ENCODE measurements around the gene ETV6. TPM values are rescaled to one million over a fixed set of nuclear protein-coding genes. Genes with fewer than 3 reads are reported as not detected.

The ETV6 gene
- total RNA-seq, 2 donors from 2014 or later, result 17.5 to 17.9 TPM

DNA sequence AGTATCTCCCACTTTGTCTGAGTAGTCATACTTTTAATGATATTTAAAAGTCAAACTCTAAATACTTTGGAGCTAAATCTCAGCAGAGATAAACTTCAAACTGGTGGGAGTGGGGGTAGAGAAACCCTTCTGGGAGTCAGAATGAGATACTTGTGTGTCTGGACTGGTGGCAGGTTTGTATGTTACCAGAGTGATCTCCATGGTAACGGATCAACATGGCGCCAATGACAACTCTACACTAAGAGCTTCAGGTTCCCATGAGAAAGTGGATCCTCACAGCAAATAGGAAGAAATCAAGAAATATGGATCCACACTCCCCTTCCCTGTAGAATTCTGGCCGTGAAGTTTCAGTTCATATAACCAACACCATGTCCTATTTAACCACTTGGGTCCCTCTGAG, 121.9 kb downstream of the ETV6 start:
- DNase-seq (peak in 1 of 4 donors; percentile 35), ATAC-seq (no peak)
- Histone ChIP-seq H3K4me3 (no peak overlapping the region), H3K27me3 (no peaks in the 10 kb centered on the region), H3K4me1 (peaks cover 48% of the 10 kb centered on the region), H3K36me3 (replicated peaks in 1 of 2; ENCODE audit: insufficient read depth in 1 of 2, low read depth in 2 of 2) (no peaks in the 10 kb centered on the region), H3K27ac (no peak overlapping the region), H3K9me3 (no peaks in the 10 kb centered on the region)
- 86 to 93% methylated on average over 3 of the region's 3 CpGs for WGBS, 2 donors
- intact Hi-C loops (cut with DNase I), result no loop called here
- TF ChIP-seq POLR2A (IDR thresholded peaks at IDR 0.05), result no peak
- TF ChIP-seq, protein P1, sequence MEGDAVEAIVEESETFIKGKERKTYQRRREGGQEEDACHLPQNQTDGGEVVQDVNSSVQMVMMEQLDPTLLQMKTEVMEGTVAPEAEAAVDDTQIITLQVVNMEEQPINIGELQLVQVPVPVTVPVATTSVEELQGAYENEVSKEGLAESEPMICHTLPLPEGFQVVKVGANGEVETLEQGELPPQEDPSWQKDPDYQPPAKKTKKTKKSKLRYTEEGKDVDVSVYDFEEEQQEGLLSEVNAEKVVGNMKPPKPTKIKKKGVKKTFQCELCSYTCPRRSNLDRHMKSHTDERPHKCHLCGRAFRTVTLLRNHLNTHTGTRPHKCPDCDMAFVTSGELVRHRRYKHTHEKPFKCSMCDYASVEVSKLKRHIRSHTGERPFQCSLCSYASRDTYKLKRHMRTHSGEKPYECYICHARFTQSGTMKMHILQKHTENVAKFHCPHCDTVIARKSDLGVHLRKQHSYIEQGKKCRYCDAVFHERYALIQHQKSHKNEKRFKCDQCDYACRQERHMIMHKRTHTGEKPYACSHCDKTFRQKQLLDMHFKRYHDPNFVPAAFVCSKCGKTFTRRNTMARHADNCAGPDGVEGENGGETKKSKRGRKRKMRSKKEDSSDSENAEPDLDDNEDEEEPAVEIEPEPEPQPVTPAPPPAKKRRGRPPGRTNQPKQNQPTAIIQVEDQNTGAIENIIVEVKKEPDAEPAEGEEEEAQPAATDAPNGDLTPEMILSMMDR (IDR thresholded peaks at IDR 0.05), result no peak

DNA sequence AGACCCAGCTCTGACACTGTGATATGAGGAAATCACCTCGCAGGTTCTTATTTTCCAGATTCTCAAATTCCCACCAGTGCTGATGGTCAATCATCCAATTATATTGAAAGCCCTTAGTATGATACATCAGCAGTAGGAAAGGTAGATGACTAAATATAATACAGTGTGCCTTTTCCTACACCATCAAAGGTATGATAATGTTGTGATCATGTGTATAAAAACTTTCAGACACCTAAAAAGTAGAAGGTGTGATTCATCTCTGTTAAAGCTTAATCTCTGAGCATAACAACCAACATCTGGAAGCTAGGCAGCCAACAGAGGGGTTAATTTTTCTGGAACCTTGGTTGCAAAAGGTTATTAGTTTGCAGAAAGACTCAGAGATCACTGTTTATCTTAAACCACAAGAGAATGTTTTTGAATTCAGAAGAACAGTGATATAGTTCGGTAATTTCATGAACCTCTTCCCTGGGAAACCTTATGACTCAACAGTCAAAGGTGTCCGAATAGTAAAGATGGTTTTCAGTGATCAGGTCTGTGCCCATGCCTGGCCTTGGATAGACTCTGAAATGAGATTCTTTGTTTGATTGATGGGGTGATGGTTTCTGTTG, 122.5 kb downstream of the ETV6 start:
- H3K36me3 ChIP-seq (replicated peaks in 1 of 2; ENCODE audit: insufficient read depth in 1 of 2, low read depth in 2 of 2), result no peaks in the 10 kb centered on the region
- peaks cover 44% of the 10 kb centered on the region for H3K4me1 ChIP-seq
- no peak overlapping the region for H3K4me3 ChIP-seq
- no peak overlapping the region for H3K27ac ChIP-seq
- TF ChIP-seq, protein P1 (IDR thresholded peaks at IDR 0.05), result no peak
- TF ChIP-seq POLR2A (IDR thresholded peaks at IDR 0.05), result no peak
- no peaks in the 10 kb centered on the region for H3K27me3 ChIP-seq
- WGBS, 2 donors, result 57 to 78% methylated on average over 3 of the region's 3 CpGs
- intact Hi-C loops (cut with DNase I), result no loop called here
- ATAC-seq (no peak), DNase-seq (no peak)
- H3K9me3 ChIP-seq, result no peaks in the 10 kb centered on the region

DNA sequence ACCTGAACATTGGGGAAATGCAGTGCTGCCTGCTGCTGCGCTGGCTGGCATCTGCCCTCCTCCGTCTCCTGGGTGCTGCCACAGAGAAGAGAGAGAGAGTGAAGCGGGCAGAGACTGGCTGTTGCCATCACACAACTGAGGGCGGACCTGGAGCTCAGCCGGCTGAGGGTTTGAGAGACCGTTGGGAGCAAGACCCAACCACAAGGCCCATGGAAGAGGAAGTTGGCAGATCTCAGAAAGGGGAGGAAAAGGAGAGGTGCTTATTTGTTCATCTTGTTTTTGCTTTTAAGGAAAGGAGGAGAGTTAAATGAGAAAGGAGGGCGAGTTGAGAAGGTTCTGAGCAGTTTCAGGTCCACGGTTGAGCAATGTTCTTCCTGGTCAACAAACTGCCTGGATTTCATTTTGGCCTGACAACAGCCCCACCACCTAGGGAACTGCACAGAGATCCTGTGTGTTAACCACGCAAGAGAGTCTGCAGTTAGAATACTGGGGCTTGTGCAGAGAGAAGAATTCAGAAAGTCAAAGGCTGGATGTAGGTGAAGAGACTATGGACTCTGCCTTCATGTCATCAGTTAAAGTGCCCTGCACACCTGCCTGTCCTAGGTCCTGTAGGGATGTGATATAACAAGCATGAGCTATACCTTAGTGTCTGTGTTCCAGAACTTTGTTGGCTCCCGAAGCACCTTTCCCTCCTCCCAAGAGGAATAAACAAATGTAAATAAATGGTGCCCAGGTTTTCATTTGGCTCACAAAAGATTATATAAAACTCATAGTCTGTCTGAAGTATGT, 124.6 kb downstream of the ETV6 start:
- 68 to 77% methylated on average over 10 of the region's 10 CpGs for WGBS, 2 donors
- Histone ChIP-seq H3K4me1 (peaks cover 28% of the 10 kb centered on the region), H3K27ac (peak overlapping the region in 1 of 4 donors; percentile 1), H3K27me3 (no peaks in the 10 kb centered on the region), H3K9me3 (no peaks in the 10 kb centered on the region), H3K4me3 (no peak overlapping the region), H3K36me3 (replicated peaks in 1 of 2; ENCODE audit: insufficient read depth in 1 of 2, low read depth in 2 of 2) (no peaks in the 10 kb centered on the region)
- intact Hi-C loops (cut with DNase I), result no loop called here
- TF ChIP-seq, protein P1 (IDR thresholded peaks at IDR 0.05), result no peak
- TF ChIP-seq POLR2A (IDR thresholded peaks at IDR 0.05), result no peak
- no peak for DNase-seq
- ATAC-seq, result no peak

DNA sequence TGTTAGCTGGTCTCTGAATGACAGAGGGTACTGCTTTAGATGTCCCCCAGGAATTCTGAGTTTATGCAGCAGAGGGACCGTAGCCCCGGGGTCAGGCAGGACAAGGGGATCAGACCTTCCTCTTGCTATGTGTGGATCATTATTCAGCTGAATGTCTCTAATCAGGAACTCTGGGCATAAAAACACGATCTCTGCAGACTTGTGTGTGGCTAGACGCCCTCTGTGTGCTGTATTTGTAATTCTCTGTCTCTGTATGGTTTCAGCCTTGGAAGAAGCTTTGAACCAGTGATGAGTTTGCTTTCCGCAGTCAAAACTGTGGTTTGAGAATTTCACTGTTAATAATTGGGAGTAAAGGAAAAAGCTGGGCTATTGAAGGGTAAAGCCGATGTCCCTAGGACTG, 125.3 kb downstream of the ETV6 start:
- intact Hi-C loops (cut with DNase I), result no loop called here
- no peak for ATAC-seq
- no peaks in the 10 kb centered on the region for H3K9me3 ChIP-seq

More for the DNA sequence above, 125.3 kb downstream of the ETV6 start:
- no peak for TF ChIP-seq POLR2A (IDR thresholded peaks at IDR 0.05)
- TF ChIP-seq, protein P1 (IDR thresholded peaks at IDR 0.05), result no peak
- Histone ChIP-seq H3K36me3 (replicated peaks in 1 of 2; ENCODE audit: insufficient read depth in 1 of 2, low read depth in 2 of 2) (no peaks in the 10 kb centered on the region), H3K27ac (no peak overlapping the region), H3K4me3 (no peak overlapping the region), H3K4me1 (peaks cover 24% of the 10 kb centered on the region), H3K27me3 (no peaks in the 10 kb centered on the region)
- no peak for DNase-seq
- WGBS, 2 donors, result 64 to 72% methylated on average over 6 of the region's 6 CpGs
